Neural progenitor cell (in vitro differentiated cells): Measurements from ENCODE around the gene EAPP.

ENCODE experiments used
- CTCF ChIP-seq: fragments of 200-600 bp; sonication (generic); IDR thresholded peaks from 2 replicates; pipeline ENCODE4 v1.5.1; 2017; ENCODE audit warnings: antibody characterized with exemption, mild to moderate bottlenecking
- EZH2 ChIP-seq: fragments of 200-600 bp; sonication (generic); IDR thresholded peaks from 2 replicates; pipeline ENCODE4 v1.6.1; 2017; ENCODE audit warnings: antibody characterized with exemption, mild to moderate bottlenecking, moderate library complexity

GRCh38 chr14:34470319-34470718, 69.2 kb downstream of the EAPP start:
- TF ChIP-seq CTCF (no peak), EZH2 (no peak)
